Thyroid gland (tissue), 4 donors: ENCODE measurements around the gene CLEC14A.

ENCODE experiments used
- CTCF ChIP-seq, 6 experiments: fragments of 200-600 bp in 3 of 6; fragments of 450-650 bp in 3 of 6; sonication (generic) in 3 of 6; IDR thresholded peaks; one replicate each; pipeline ENCODE4 v1.5.1; 2016 to 2019; ENCODE audit warnings: antibody characterized with exemption in 6 of 6, mild to moderate bottlenecking in 2 of 6, inconsistent platforms in 1 of 6, moderate library complexity in 1 of 6
- POLR2A ChIP-seq, 2 donors: fragments of 450-650 bp; IDR thresholded peaks; one replicate each; pipeline ENCODE4 v1.6.1; 2017; ENCODE audit warnings: antibody characterized with exemption in 2 of 2, mild to moderate bottlenecking in 2 of 2, moderate library complexity in 1 of 2

- no peak for TF ChIP-seq CTCF (IDR thresholded peaks at IDR 0.05)
- no peak for TF ChIP-seq POLR2A (IDR thresholded peaks at IDR 0.05)
Measured at GRCh38 chr14:38210587-38211216, 45.2 kb downstream of the CLEC14A start.
